Astrocyte (in vitro differentiated cells and primary cell): ENCODE measurements around the gene ANKHD1. TPM values are rescaled to one million over a fixed set of nuclear protein-coding genes. Genes with fewer than 3 reads are reported as not detected.

ENCODE experiments used
- DNase-seq: peaks from one replicate; pipeline ENCODE4 v3.0.0-alpha.2; 2010; ENCODE audit warnings: low read depth
- FAIRE-seq: peaks from 2 replicates; lab custom pipeline; 2011; peaks lifted over from hg19 to GRCh38; lab: Jason Lieb, UNC
- H2AFZ ChIP-seq: 2 replicates; pipeline ENCODE4 v1.6.0; 2012; ENCODE audit warnings: low read depth, low read length, inconsistent platforms
- H3K27ac ChIP-seq: 2 replicates; pipeline ENCODE4 v1.5.1; 2011; ENCODE audit warnings: low read depth, low read length, inconsistent platforms
- H3K27me3 ChIP-seq: 2 replicates; pipeline ENCODE4 v1.6.0; 2011; ENCODE audit warnings: low read length, inconsistent platforms; ENCODE audit not compliant: insufficient read depth
- H3K36me3 ChIP-seq: 2 replicates; pipeline ENCODE4 v1.5.1; 2011; ENCODE audit warnings: low read length, inconsistent platforms; ENCODE audit not compliant: insufficient read depth
- H3K4me1 ChIP-seq: 2 replicates; pipeline ENCODE4 v1.5.1; 2011; ENCODE audit warnings: low read length, inconsistent platforms; ENCODE audit not compliant: insufficient read depth
- H3K4me2 ChIP-seq: 2 replicates; pipeline ENCODE4 v1.6.0; 2012; ENCODE audit warnings: low read length, inconsistent platforms
- H3K4me3 ChIP-seq: 2 replicates; pipeline ENCODE4 v1.5.1; 2011; ENCODE audit warnings: low read depth, mild to moderate bottlenecking, low read length, inconsistent platforms; ENCODE audit not compliant: insufficient read depth
- H3K79me2 ChIP-seq: 2 replicates; pipeline ENCODE4 v1.6.0; 2012; ENCODE audit warnings: mild to moderate bottlenecking, low read length, inconsistent platforms; ENCODE audit not compliant: insufficient read depth
- H3K9ac ChIP-seq: 2 replicates; pipeline ENCODE4 v1.6.0; 2012; ENCODE audit warnings: mild to moderate bottlenecking, low read length, inconsistent platforms
- H3K9me3 ChIP-seq: 2 replicates; pipeline ENCODE4 v1.5.1; 2012; ENCODE audit warnings: low read depth, mild to moderate bottlenecking, low read length, inconsistent platforms; ENCODE audit not compliant: insufficient read depth
- H4K20me1 ChIP-seq: 2 replicates; pipeline ENCODE4 v1.6.0; 2012; ENCODE audit warnings: low read length, inconsistent platforms; ENCODE audit not compliant: insufficient read depth
- H3K27ac Mint-ChIP-seq: one replicate; pipeline ENCODE4 v1.8.0; 2021; ENCODE audit warnings: mild to moderate bottlenecking, mixed read lengths; ENCODE audit not compliant: unreplicated experiment
- H3K27me3 Mint-ChIP-seq: one replicate; pipeline ENCODE4 v1.8.0; 2021; ENCODE audit warnings: low read depth, mixed read lengths; ENCODE audit not compliant: unreplicated experiment
- H3K36me3 Mint-ChIP-seq: one replicate; pipeline ENCODE4 v1.8.0; 2021; ENCODE audit warnings: low read depth, mixed read lengths; ENCODE audit not compliant: unreplicated experiment
- H3K4me1 Mint-ChIP-seq: one replicate; pipeline ENCODE4 v1.8.0; 2021; ENCODE audit warnings: low read depth, mixed read lengths; ENCODE audit not compliant: unreplicated experiment
- H3K4me3 Mint-ChIP-seq: one replicate; pipeline ENCODE4 v1.8.0; 2021; ENCODE audit warnings: mild to moderate bottlenecking, moderate library complexity, mixed read lengths; ENCODE audit not compliant: unreplicated experiment
- H3K9me3 Mint-ChIP-seq: one replicate; pipeline ENCODE4 v1.8.0; 2021; ENCODE audit warnings: mild to moderate bottlenecking, mixed read lengths; ENCODE audit not compliant: unreplicated experiment
- CTCF ChIP-seq: IDR thresholded peaks from 2 replicates; pipeline ENCODE4 v1.5.1; 2011; ENCODE audit warnings: low read depth, mild to moderate bottlenecking, inconsistent platforms, low read length, moderate library complexity; ENCODE audit not compliant: insufficient read depth
- EZH2 ChIP-seq: IDR thresholded peaks from 2 replicates; pipeline ENCODE4 v1.6.1; 2012; ENCODE audit warnings: mild to moderate bottlenecking, low read length, inconsistent platforms; ENCODE audit not compliant: insufficient read depth
- total RNA-seq: library from RNA; stranded (reverse); gene quantifications from 2 replicates; pipeline ENCODE4 v1.2.1, GENCODE V29; 2021

Gene ANKHD1
- total RNA-seq, 1 donor from 2014 or later: 56.5 TPM

DNA sequence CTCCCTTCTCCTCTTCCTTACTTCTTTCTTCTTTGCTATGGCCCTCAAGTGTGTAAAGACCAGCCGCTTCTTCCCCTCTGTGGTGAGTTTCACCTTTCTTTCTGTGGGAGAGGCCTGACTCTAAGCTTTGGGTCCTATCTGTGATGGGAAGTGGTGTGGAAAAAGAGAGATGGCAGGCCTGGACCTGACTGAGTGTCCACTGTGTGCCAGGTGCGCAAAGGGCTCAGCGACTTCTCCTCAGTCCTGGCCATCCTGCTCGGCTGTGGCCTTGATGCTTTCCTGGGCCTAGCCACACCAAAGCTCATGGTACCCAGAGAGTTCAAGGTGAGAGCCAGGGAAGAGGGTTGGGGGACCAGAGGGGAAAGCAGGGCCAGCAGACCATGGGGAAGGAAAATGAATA is 35.7 kb upstream of the ANKHD1 start:
- no peak overlapping the region for H3K27ac Mint-ChIP-seq
- H3K27me3 Mint-ChIP-seq: peaks cover 17% of the 10 kb centered on the region
- TF ChIP-seq CTCF: no peak
- no peak for TF ChIP-seq EZH2

GRCh38 chr5:140366589-140367255 is 34.9 kb upstream of the ANKHD1 start:
- Mint-ChIP-seq H3K4me3 (no peak overlapping the region), H3K9me3 (no peaks in the 10 kb centered on the region), H3K4me1 (no peaks in the 10 kb centered on the region), H3K36me3 (peaks cover 1% of the 10 kb centered on the region), H3K27ac (no peak overlapping the region), H3K27me3 (peaks cover 14% of the 10 kb centered on the region)
- FAIRE-seq (no peak), DNase-seq (no peak)
- Histone ChIP-seq H3K36me3 (no peaks in the 10 kb centered on the region), H3K4me2 (no peak overlapping the region), H3K9me3 (no peaks in the 10 kb centered on the region), H3K4me3 (no peak overlapping the region), H3K27me3 (no peaks in the 10 kb centered on the region), H3K4me1 (no peaks in the 10 kb centered on the region), H3K27ac (no peak overlapping the region), H3K79me2 (no peaks in the 10 kb centered on the region), H2AFZ (no peak overlapping the region), H4K20me1 (no peaks in the 10 kb centered on the region), H3K9ac (no peak overlapping the region)
- TF ChIP-seq EZH2 (no peak), CTCF (no peak)

More for the DNA sequence above, 35.7 kb upstream of the ANKHD1 start:
- no peak overlapping the region for H3K27ac ChIP-seq
- H3K4me1 Mint-ChIP-seq: no peaks in the 10 kb centered on the region
- H3K4me2 ChIP-seq: no peak overlapping the region
- no peaks in the 10 kb centered on the region for H3K79me2 ChIP-seq
- H3K4me1 ChIP-seq: no peaks in the 10 kb centered on the region
- H3K9me3 ChIP-seq: no peaks in the 10 kb centered on the region
- no peak overlapping the region for H2AFZ ChIP-seq
- no peaks in the 10 kb centered on the region for H3K36me3 ChIP-seq
- H3K4me3 Mint-ChIP-seq: no peak overlapping the region
- no peak overlapping the region for H3K9ac ChIP-seq
- no peaks in the 10 kb centered on the region for H4K20me1 ChIP-seq
- H3K27me3 ChIP-seq: no peaks in the 10 kb centered on the region
- no peak for DNase-seq
- no peaks in the 10 kb centered on the region for H3K9me3 Mint-ChIP-seq
- no peak overlapping the region for H3K4me3 ChIP-seq
- FAIRE-seq: no peak
- H3K36me3 Mint-ChIP-seq: peaks cover 1% of the 10 kb centered on the region
